ENCODE data around the gene MS4A5. TPM values are rescaled to one million over a fixed set of nuclear protein-coding genes. Genes with fewer than 3 reads are reported as not detected.

Gene MS4A5
- total and polyA plus RNA-seq, 2 experiments from 2014 or later: not detected

DNA sequence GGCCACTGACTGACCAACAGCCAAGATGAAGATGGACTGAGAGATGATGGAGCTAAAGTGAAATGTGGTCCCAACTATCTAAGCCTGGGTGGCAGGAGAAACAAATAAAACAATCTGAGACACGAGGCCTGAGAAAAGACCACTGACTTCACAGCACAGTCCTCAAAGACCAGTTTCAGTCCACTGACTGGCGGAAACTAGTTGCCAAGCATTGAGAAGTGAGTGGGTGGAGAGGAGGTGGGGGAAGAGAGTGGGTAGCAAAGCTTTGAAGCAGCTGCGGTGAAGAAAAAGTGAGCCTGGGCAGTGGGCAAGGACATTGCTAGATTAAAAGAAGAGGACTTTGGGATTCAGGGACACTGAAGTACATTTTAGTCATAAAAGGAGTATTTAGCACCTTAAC, 28.2 kb downstream of the MS4A5 start:
- Histone ChIP-seq H3K9me2 (ENCODE audit: insufficient read depth) (no peaks in the 10 kb centered on the region), H3K9me3 (ENCODE audit: low read depth) (no peaks in the 10 kb centered on the region), H3K4me2 (ENCODE audit: unreplicated experiment) (no peak overlapping the region), H3K27ac (no peak overlapping the region), H3K79me2 (ENCODE audit: insufficient read depth) (no peaks in the 10 kb centered on the region), H3F3A (ENCODE audit: insufficient read depth) (no peaks in the 10 kb centered on the region), H4K20me1 (ENCODE audit: insufficient read depth) (no peaks in the 10 kb centered on the region), H3K27me3 (replicated peaks; ENCODE audit: insufficient read depth) (no peaks in the 10 kb centered on the region), H3K36me3 (ENCODE audit: low read depth) (no peaks in the 10 kb centered on the region), H2AFZ (no peak overlapping the region), H3K9ac (no peak overlapping the region), H3K4me3 (no peak overlapping the region), H3K4me1 (ENCODE audit: insufficient read depth) (no peaks in the 10 kb centered on the region)
- DNase-seq: no peak
- no peak for TF ChIP-seq EZH2 (IDR thresholded peaks at IDR 0.05; ENCODE audit: insufficient read depth, poor library complexity, severe bottlenecking)
- TF ChIP-seq EZH2phosphoT487 (IDR thresholded peaks at IDR 0.05; ENCODE audit: insufficient read depth, low read depth): no peak
- 8 to 12% methylated on average over 3 of the region's 3 CpGs for WGBS, 2 experiments (ENCODE audit: low coverage in 1 of 2, low lambda C conversion rate in 2 of 2, missing lambda C conversion rate in 2 of 2)
- in situ Hi-C loops (cut with MboI): no loop called here

DNA sequence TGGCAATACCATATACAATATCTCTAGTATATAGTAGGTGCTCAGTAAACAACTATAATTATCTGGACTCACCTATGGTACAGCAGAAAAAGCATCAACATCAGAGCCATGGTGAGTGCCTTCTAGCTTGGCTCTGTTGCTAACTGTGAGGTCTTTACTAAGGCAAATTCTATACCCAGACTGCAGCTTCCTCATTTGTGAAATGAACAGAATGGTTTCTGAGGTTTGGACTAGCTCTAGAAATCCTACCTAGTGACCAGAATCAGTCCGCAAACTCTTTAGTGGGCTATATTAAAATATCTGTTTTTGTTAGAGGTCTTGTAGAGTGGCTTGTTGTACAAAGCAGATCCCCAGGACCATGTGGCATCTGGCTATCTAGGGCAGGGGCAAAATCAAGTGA, 30.0 kb downstream of the MS4A5 start:
- Histone ChIP-seq H3K4me3 (no peak overlapping the region), H3K4me1 (ENCODE audit: insufficient read depth) (no peaks in the 10 kb centered on the region), H3K36me3 (ENCODE audit: low read depth) (no peaks in the 10 kb centered on the region), H3K9me2 (ENCODE audit: insufficient read depth) (no peaks in the 10 kb centered on the region), H4K20me1 (ENCODE audit: insufficient read depth) (no peaks in the 10 kb centered on the region), H3K27me3 (replicated peaks; ENCODE audit: insufficient read depth) (no peaks in the 10 kb centered on the region), H3K4me2 (ENCODE audit: unreplicated experiment) (no peak overlapping the region), H2AFZ (no peak overlapping the region), H3K9me3 (ENCODE audit: low read depth) (no peaks in the 10 kb centered on the region), H3K9ac (no peak overlapping the region), H3K27ac (no peak overlapping the region), H3F3A (ENCODE audit: insufficient read depth) (no peaks in the 10 kb centered on the region), H3K79me2 (ENCODE audit: insufficient read depth) (no peaks in the 10 kb centered on the region)
- TF ChIP-seq EZH2phosphoT487 (IDR thresholded peaks at IDR 0.05; ENCODE audit: insufficient read depth, low read depth) (no peak), EZH2 (IDR thresholded peaks at IDR 0.05; ENCODE audit: insufficient read depth, poor library complexity, severe bottlenecking) (no peak)
- DNase-seq: no peak
- in situ Hi-C loops (cut with MboI): no loop called here
- WGBS, 2 experiments (ENCODE audit: low coverage in 1 of 2, low lambda C conversion rate in 2 of 2, missing lambda C conversion rate in 2 of 2): 78 to 88% methylated on average over 1 of the region's 1 CpG

DNA sequence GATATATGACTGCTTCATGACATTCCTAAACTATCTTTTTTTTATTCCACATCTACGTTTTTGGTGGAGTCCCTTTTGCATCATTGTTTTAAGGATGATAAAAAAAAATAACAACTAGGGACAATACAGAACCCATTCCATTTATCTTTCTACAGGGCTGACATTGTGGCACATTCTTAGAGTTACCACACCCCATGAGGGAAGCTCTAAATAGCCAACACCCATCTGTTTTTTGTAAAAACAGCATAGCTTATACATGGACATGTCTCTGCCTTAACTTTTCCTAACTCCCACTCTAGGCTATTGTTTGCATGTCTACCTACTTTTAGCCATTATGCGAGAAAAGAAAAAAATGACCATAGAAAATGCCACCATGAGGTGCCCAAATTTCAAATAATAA, 39.5 kb downstream of the MS4A5 start:
- H3K27ac ChIP-seq: no peak overlapping the region
- no peaks in the 10 kb centered on the region for H3F3A ChIP-seq (ENCODE audit: insufficient read depth)
- in situ Hi-C loops (cut with MboI): no loop called here
- 10 to 18% methylated on average over 2 of the region's 2 CpGs for WGBS, 2 experiments (ENCODE audit: low coverage in 1 of 2, low lambda C conversion rate in 2 of 2, missing lambda C conversion rate in 2 of 2)
- no peak overlapping the region for H3K4me2 ChIP-seq (ENCODE audit: unreplicated experiment)
- no peaks in the 10 kb centered on the region for H3K9me3 ChIP-seq (ENCODE audit: low read depth)
- no peak overlapping the region for H2AFZ ChIP-seq
- no peaks in the 10 kb centered on the region for H3K36me3 ChIP-seq (ENCODE audit: low read depth)
- no peaks in the 10 kb centered on the region for H3K4me1 ChIP-seq (ENCODE audit: insufficient read depth)
- H3K4me3 ChIP-seq: no peak overlapping the region
- no peaks in the 10 kb centered on the region for H4K20me1 ChIP-seq (ENCODE audit: insufficient read depth)
- DNase-seq: no peak
- no peak overlapping the region for H3K9ac ChIP-seq
- no peaks in the 10 kb centered on the region for H3K9me2 ChIP-seq (ENCODE audit: insufficient read depth)
- TF ChIP-seq EZH2 (IDR thresholded peaks at IDR 0.05; ENCODE audit: insufficient read depth, poor library complexity, severe bottlenecking) (no peak), EZH2phosphoT487 (IDR thresholded peaks at IDR 0.05; ENCODE audit: insufficient read depth, low read depth) (no peak)
- no peaks in the 10 kb centered on the region for H3K27me3 ChIP-seq (replicated peaks; ENCODE audit: insufficient read depth)
- no peaks in the 10 kb centered on the region for H3K79me2 ChIP-seq (ENCODE audit: insufficient read depth)

DNA sequence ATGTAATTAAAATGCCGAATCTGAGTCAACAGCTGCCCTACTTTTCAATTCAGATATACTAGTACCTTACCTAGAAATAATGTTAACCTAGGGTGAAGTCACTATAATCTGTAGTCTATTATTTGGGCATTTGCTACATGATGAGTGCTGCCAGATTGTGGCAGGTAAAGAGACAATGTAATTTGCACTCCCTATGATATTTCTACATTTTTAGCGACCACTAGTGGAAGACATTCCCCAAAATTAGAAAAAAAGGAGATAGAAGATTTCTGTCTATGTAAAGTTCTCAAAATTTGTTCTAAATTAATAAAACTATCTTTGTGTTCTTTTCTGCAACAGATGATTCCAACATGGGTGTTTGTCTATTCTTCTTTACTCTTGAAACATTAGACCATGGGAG, 40.4 kb downstream of the MS4A5 start:
- no peak for DNase-seq
- in situ Hi-C loops (cut with MboI): no loop called here
- Histone ChIP-seq H3F3A (ENCODE audit: insufficient read depth) (no peaks in the 10 kb centered on the region), H3K27ac (no peak overlapping the region), H3K4me3 (no peak overlapping the region), H3K36me3 (ENCODE audit: low read depth) (no peaks in the 10 kb centered on the region), H4K20me1 (ENCODE audit: insufficient read depth) (no peaks in the 10 kb centered on the region), H3K9ac (no peak overlapping the region), H3K27me3 (replicated peaks; ENCODE audit: insufficient read depth) (no peaks in the 10 kb centered on the region), H3K4me2 (ENCODE audit: unreplicated experiment) (no peak overlapping the region), H3K4me1 (ENCODE audit: insufficient read depth) (no peaks in the 10 kb centered on the region), H3K9me3 (ENCODE audit: low read depth) (no peaks in the 10 kb centered on the region), H2AFZ (no peak overlapping the region), H3K9me2 (ENCODE audit: insufficient read depth) (no peaks in the 10 kb centered on the region), H3K79me2 (ENCODE audit: insufficient read depth) (no peaks in the 10 kb centered on the region)
- TF ChIP-seq EZH2 (IDR thresholded peaks at IDR 0.05; ENCODE audit: insufficient read depth, poor library complexity, severe bottlenecking) (no peak), EZH2phosphoT487 (IDR thresholded peaks at IDR 0.05; ENCODE audit: insufficient read depth, low read depth) (no peak)
- WGBS, 2 experiments (ENCODE audit: low coverage in 1 of 2, low lambda C conversion rate in 2 of 2, missing lambda C conversion rate in 2 of 2): 3 to 10% methylated on average over 2 of the region's 2 CpGs

DNA sequence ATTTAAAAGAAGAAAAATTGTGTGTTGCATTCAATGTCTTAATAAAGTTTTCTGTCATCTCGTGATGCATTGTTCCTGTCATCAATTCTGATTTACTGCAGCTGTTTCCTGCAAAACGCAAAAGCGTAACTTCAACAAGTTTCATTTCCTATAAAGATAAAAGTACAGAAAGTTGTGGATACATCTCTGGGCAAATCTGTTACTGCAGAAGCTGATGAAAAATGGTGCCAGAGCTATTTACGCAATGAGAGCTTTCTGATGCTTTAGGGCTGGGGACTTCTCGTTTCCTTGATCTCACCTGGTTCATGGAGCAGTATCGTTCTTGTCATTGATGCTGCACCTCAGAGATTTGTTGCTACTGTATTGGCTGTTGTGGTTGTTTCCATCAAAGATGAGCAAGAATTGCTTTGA, 47.7 kb downstream of the MS4A5 start:
- H3K9ac ChIP-seq: no peak overlapping the region
- no peaks in the 10 kb centered on the region for H3F3A ChIP-seq (ENCODE audit: insufficient read depth)
- no peaks in the 10 kb centered on the region for H3K9me2 ChIP-seq (ENCODE audit: insufficient read depth)
- no peaks in the 10 kb centered on the region for H3K4me1 ChIP-seq (ENCODE audit: insufficient read depth)
- H4K20me1 ChIP-seq (ENCODE audit: insufficient read depth): no peaks in the 10 kb centered on the region
- no peak overlapping the region for H3K4me3 ChIP-seq
- H3K9me3 ChIP-seq (ENCODE audit: low read depth): no peaks in the 10 kb centered on the region
- no peak overlapping the region for H3K4me2 ChIP-seq (ENCODE audit: unreplicated experiment)
- H3K27me3 ChIP-seq (replicated peaks; ENCODE audit: insufficient read depth): no peaks in the 10 kb centered on the region
- no peaks in the 10 kb centered on the region for H3K79me2 ChIP-seq (ENCODE audit: insufficient read depth)
- no peak overlapping the region for H3K27ac ChIP-seq
- H3K36me3 ChIP-seq (ENCODE audit: low read depth): no peaks in the 10 kb centered on the region
- no peak for TF ChIP-seq EZH2 (IDR thresholded peaks at IDR 0.05; ENCODE audit: insufficient read depth, poor library complexity, severe bottlenecking)
- TF ChIP-seq EZH2phosphoT487 (IDR thresholded peaks at IDR 0.05; ENCODE audit: insufficient read depth, low read depth): no peak
- no peak overlapping the region for H2AFZ ChIP-seq
- DNase-seq: no peak
- in situ Hi-C loops (cut with MboI): no loop called here
- WGBS, 2 experiments (ENCODE audit: low coverage in 1 of 2, low lambda C conversion rate in 2 of 2, missing lambda C conversion rate in 2 of 2): 24 to 29% methylated on average over 6 of the region's 6 CpGs
